ENCODE data around the gene PRKCZ. TPM values are rescaled to one million over a fixed set of nuclear protein-coding genes. Genes with fewer than 3 reads are reported as not detected.

The PRKCZ gene
- polyA plus RNA-seq, 3 donors = 0.74 to 1.9 (median 1.4) TPM

- Mint-ChIP-seq H3K4me3 (no peak overlapping the region), H3K27me3 (ENCODE audit: low read depth in 3 of 3) (peaks cover 0 to 2% (median 0%) of the 10 kb centered on the region in 3 donors), H3K4me1 (peaks cover 6% of the 10 kb centered on the region), H3K9me3 (peaks cover 0 to 2% (median 0%) of the 10 kb centered on the region in 7 donors), H3K27ac (no peak overlapping the region), H3K36me3 (peaks cover 6 to 11% of the 10 kb centered on the region in 2 donors)
- 98% methylated on average over 33 of the region's 33 CpGs for WGBS (ENCODE audit: insufficient coverage)
- DNase-seq = no peak
- Histone ChIP-seq H3K4me2 (replicated peaks; ENCODE audit: extremely low read depth, low read length, poor library complexity, severe bottlenecking) (no peak overlapping the region), H3K36me3 (replicated peaks in 1 of 2; ENCODE audit: control insufficient read depth in 1 of 2, insufficient read depth in 2 of 2, low read length in 2 of 2) (no peaks in the 10 kb centered on the region), H3K27ac (ENCODE audit: low read depth in 1 of 2, low read length in 2 of 2) (no peak overlapping the region), H4K20me1 (ENCODE audit: insufficient read depth, low read length) (no peaks in the 10 kb centered on the region), H3K4me1 (ENCODE audit: control insufficient read depth in 1 of 2, insufficient read depth in 2 of 2, low read length in 2 of 2) (peaks cover 10 to 12% of the 10 kb centered on the region in 2 donors), H3K9me3 (replicated peaks in 1 of 2; ENCODE audit: control insufficient read depth in 1 of 2, insufficient read depth in 1 of 2, low read length in 2 of 2) (no peaks in the 10 kb centered on the region), H2AFZ (ENCODE audit: insufficient read depth, low read depth, low read length, poor library complexity, severe bottlenecking) (no peak overlapping the region), H3K9ac (ENCODE audit: insufficient read depth, low read length, poor library complexity, severe bottlenecking) (no peak overlapping the region), H3K27me3 (ENCODE audit: control insufficient read depth in 2 of 2, insufficient read depth in 2 of 2, low read length in 2 of 2) (no peaks in the 10 kb centered on the region), H3K79me2 (ENCODE audit: insufficient read depth, low read length) (no peaks in the 10 kb centered on the region), H3K4me3 (replicated peaks in 1 of 3; ENCODE audit: low read depth in 2 of 3, low read length in 3 of 3) (no peak overlapping the region)
- TF ChIP-seq, protein P1, sequence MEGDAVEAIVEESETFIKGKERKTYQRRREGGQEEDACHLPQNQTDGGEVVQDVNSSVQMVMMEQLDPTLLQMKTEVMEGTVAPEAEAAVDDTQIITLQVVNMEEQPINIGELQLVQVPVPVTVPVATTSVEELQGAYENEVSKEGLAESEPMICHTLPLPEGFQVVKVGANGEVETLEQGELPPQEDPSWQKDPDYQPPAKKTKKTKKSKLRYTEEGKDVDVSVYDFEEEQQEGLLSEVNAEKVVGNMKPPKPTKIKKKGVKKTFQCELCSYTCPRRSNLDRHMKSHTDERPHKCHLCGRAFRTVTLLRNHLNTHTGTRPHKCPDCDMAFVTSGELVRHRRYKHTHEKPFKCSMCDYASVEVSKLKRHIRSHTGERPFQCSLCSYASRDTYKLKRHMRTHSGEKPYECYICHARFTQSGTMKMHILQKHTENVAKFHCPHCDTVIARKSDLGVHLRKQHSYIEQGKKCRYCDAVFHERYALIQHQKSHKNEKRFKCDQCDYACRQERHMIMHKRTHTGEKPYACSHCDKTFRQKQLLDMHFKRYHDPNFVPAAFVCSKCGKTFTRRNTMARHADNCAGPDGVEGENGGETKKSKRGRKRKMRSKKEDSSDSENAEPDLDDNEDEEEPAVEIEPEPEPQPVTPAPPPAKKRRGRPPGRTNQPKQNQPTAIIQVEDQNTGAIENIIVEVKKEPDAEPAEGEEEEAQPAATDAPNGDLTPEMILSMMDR (IDR thresholded peaks at IDR 0.05) = no peak
- intact Hi-C loops (cut with micrococcal nuclease) = no loop called here
Observed at GRCh38 chr1:2184934-2185333, 134.7 kb downstream of the PRKCZ start.

GRCh38 chr1:2185880-2186855, 136.0 kb downstream of the PRKCZ start:
- H3K27ac Mint-ChIP-seq = no peak overlapping the region
- intact Hi-C loops (cut with micrococcal nuclease) = no loop called here
- no peak overlapping the region for H3K4me3 Mint-ChIP-seq
- Histone ChIP-seq H3K27me3 (ENCODE audit: control insufficient read depth in 2 of 2, insufficient read depth in 2 of 2, low read length in 2 of 2) (no peaks in the 10 kb centered on the region), H3K4me1 (ENCODE audit: control insufficient read depth in 1 of 2, insufficient read depth in 2 of 2, low read length in 2 of 2) (peaks cover 20 to 24% of the 10 kb centered on the region in 2 donors), H3K9ac (ENCODE audit: insufficient read depth, low read length, poor library complexity, severe bottlenecking) (no peak overlapping the region), H3K27ac (ENCODE audit: low read depth in 1 of 2, low read length in 2 of 2) (no peak overlapping the region), H3K36me3 (replicated peaks in 1 of 2; ENCODE audit: control insufficient read depth in 1 of 2, insufficient read depth in 2 of 2, low read length in 2 of 2) (no peaks in the 10 kb centered on the region), H4K20me1 (ENCODE audit: insufficient read depth, low read length) (no peaks in the 10 kb centered on the region), H3K4me3 (replicated peaks in 1 of 3; ENCODE audit: low read depth in 2 of 3, low read length in 3 of 3) (no peak overlapping the region), H3K4me2 (replicated peaks; ENCODE audit: extremely low read depth, low read length, poor library complexity, severe bottlenecking) (no peak overlapping the region), H2AFZ (ENCODE audit: insufficient read depth, low read depth, low read length, poor library complexity, severe bottlenecking) (no peak overlapping the region), H3K79me2 (ENCODE audit: insufficient read depth, low read length) (peaks cover 12% of the 10 kb centered on the region), H3K9me3 (replicated peaks in 1 of 2; ENCODE audit: control insufficient read depth in 1 of 2, insufficient read depth in 1 of 2, low read length in 2 of 2) (no peaks in the 10 kb centered on the region)
- TF ChIP-seq, protein P1 (IDR thresholded peaks at IDR 0.05) = no peak
- H3K27me3 Mint-ChIP-seq (ENCODE audit: low read depth in 3 of 3) = no peaks in the 10 kb centered on the region
- H3K4me1 Mint-ChIP-seq = peaks cover 13% of the 10 kb centered on the region
- peaks cover 0 to 2% (median 0%) of the 10 kb centered on the region in 7 donors for H3K9me3 Mint-ChIP-seq
- H3K36me3 Mint-ChIP-seq = peaks cover 2 to 15% of the 10 kb centered on the region in 2 donors
- no peak for DNase-seq
- 98% methylated on average over 27 of the region's 38 CpGs for WGBS (ENCODE audit: insufficient coverage)
